GM18520 (cell line): ENCODE data around the gene RAD50.
A peak's percentile ranks its signal among the peaks of the same experiment; 100 is the strongest.
"Not testable (repeated sequence)": the region's sequence is repeated elsewhere in the genome, so short reads cannot be mapped to it uniquely, and the experiment has no call there.

Experiments used
- ATAC-seq: cut with Tn5 transposase; IDR thresholded peaks from one replicate; pipeline ENCODE4 v1.9.1; 2021; ENCODE audit not compliant: unreplicated experiment

RAD50 gene

DNA sequence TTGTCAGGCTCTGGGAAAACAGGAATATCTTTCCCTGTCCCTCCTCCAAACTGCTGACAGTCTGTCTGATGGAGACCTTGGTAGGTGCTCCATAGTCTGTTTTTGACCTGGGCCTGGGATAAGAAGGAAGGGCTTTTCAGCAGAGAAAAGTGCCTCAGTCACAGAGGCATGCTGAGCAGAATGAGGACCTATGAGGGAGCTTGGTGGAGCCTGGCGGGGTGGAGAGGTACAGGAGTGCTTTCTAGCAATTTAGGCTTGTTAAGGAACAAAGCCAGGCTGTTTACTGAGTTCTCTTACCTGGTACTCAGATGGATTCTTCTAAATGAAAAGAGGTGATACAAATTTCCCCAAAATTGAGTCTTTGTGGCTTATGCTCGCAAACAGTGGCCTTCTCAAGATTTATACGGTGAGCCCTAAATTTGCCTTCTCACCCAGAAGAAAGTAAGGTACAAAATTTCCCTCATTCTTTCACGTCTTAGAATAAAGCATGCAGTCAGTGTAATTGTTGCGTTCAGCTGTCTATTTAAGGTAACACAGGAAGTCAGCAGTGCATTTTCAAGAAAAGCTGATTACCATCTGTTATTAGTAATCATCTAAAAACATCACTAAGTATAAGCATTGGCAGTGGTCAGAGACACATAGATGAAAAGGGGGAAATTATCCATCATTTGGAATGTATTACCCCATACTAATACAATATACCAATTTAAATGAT, 72.6 kb downstream of the RAD50 start:
- peak; percentile 70 for ATAC-seq

DNA sequence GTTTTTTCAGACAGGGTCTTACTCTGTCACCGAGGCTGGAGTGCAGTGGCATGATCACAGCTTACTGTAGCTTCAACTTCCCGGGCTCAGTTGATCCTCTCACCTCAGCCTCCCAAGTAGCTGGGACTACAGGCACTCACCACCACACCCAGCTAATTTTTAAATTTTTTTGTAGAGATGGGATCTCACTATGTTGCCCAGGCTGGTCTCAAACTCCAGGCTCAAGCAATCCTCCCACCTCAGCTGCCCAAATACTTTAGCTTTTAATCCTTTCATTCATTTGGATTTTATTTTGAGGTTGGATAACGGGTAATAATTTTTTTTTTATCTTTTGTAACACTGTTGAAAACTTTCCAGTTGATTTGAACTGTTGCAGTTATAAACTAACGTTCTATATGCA, 76.8 kb downstream of the RAD50 start:
- ATAC-seq = not testable (repeated sequence)

GRCh38 chr5:132635873-132636272, 79.1 kb downstream of the RAD50 start:
- peak; percentile 71 for ATAC-seq

DNA sequence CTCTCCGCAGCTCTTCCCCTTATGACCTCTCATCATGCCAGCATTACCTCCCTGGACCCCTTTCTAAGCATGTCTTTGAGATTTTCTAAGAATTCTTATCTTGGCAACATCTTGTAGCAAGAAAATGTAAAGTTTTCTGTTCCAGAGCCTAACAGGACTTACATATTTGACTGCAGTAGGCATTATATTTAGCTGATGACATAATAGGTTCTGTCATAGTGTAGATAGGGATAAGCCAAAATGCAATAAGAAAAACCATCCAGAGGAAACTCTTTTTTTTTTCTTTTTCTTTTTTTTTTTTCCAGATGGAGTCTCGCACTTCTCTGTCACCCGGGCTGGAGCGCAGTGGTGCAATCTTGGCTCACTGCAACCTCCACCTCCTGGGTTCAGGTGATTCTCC, 80.5 kb downstream of the RAD50 start:
- no peak for ATAC-seq

DNA sequence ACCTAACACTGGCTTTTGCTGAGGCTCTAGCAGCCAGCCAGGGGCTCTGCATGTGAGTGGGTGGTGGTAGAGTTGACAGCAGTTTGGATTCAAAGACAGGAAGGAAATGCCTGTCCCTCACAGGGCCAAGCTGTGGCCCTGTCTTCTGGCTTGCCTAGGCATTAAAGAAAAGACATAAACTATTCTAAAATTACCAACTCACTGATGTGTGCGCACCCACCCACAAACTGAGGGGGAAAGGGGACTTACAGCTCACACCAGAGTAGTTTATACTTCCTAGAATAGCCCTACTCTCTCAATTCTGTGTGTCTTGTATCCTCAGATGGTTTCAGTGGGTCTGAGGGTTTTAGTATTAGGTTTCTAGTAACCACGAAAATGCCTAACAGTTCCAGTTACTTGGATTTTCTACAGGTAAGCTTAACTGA, 82.9 kb downstream of the RAD50 start:
- ATAC-seq = no peak

DNA sequence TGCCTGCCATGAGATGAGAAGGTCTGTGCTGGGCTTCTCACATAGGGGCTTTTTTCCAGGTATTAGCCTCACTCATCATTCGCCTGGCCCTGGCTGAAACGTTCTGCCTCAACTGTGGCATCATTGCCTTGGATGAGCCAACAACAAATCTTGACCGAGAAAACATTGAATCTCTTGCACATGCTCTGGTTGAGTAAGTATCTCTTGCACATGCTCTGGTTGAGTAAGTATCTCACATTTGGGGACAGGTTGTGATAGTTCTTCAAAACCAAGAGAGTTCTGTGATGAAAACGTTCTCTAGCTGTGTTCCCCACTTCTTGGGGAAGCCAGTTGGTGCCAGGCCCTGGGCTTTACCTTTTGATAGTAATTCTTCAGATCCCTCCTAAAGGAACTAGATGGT, 83.8 kb downstream of the RAD50 start:
- no peak for ATAC-seq

DNA sequence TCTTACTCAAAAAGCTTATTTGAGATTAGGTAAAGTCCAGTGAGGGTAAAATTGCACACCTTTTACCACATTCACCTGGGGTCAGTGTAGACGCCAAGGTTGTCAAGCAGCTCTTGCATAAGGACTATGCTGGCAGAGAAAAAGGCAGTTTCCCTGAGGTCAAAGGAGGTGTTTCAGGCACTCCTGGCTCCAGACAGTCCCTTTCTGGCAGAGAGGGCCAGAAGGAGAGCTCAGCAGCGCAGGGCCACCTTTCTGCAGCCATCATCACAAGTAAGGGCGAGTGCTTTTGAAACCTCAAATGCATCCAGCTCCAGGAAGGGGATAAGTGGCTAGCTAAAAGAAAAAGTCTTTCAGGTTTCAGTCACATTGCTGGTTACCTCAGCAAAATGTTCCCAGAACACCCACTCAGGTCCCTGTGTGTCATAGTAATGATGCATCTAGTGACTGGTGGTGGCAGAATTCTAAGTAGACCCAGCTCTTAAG, 84.5 kb downstream of the RAD50 start:
- ATAC-seq = no peak

DNA sequence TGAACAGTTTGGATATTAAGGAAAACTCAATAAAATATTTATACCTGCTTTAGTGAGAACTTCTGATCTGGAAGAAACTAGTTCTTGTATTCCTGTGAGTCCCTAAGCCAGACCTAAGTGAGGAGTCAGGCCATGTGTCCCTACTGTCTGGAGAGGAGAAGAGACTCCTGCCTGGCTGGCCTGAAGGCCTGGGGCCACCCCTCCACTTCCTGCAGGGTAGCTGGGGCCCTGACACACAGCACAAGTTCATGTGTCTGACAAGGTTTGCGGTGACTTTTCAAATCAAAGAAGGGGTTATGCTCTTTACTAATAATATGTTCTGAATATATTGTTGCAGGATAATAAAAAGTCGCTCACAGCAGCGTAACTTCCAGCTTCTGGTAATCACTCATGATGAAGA, 85.1 kb downstream of the RAD50 start:
- no peak for ATAC-seq

DNA sequence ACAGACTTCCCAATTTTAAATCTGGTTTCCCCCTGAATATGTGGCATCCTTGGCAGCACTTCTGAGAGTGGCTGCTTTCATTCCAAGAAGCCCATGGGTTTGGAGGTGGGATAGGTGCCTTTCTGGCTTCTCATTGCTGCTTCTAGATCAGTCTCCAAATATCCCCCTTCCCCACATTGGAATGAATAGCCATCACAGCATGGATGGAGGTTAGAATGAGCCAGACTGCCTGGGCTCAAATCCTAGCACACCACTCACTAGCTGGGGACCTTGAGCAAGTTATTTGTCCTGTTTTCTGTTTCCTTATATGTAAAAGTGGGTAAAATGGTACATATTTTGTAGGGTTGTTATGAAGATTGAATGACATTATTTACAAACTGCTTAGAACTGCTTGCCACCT, 87.4 kb downstream of the RAD50 start:
- no peak for ATAC-seq

GRCh38 chr5:132646583-132647266, 89.9 kb downstream of the RAD50 start:
- ATAC-seq = no peak

- ATAC-seq = no peak
These were observed 90.7 kb downstream of the RAD50 start for GRCh38 chr5:132647473-132647872.

- ATAC-seq = no peak
These were observed 91.6 kb downstream of the RAD50 start for GRCh38 chr5:132648355-132648754.

DNA sequence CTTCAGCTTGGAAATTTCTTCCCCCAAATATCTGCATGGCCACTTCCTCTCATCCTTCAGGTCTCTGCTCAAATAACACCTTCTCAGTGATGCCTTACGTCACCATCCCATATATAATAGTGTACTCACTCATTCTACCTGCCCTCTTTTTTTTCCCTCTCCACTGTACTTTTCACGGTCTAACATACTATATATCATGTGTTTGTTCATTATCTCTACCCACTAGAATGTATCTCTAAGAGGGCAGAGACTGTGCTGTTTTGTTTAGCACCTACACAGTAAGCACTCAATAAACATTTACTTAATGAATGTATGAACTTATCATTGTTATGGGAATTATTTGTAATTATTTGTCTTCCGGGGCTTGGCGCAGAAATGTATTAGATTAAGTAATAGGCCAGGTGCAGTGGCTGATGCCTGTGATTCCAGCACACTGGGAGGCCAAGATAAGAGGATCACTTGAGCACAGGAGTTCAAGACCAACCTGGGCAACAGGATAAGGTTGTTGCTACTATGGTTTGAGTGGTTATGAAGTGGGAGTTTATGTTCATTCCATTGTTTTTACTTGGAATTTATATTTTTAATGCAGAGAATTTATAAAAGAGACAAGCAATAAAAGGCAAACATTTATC, 95.2 kb downstream of the RAD50 start:
- no peak for ATAC-seq

- no peak for ATAC-seq
These were observed 96.9 kb downstream of the RAD50 start for GRCh38 chr5:132653716-132654115.

DNA sequence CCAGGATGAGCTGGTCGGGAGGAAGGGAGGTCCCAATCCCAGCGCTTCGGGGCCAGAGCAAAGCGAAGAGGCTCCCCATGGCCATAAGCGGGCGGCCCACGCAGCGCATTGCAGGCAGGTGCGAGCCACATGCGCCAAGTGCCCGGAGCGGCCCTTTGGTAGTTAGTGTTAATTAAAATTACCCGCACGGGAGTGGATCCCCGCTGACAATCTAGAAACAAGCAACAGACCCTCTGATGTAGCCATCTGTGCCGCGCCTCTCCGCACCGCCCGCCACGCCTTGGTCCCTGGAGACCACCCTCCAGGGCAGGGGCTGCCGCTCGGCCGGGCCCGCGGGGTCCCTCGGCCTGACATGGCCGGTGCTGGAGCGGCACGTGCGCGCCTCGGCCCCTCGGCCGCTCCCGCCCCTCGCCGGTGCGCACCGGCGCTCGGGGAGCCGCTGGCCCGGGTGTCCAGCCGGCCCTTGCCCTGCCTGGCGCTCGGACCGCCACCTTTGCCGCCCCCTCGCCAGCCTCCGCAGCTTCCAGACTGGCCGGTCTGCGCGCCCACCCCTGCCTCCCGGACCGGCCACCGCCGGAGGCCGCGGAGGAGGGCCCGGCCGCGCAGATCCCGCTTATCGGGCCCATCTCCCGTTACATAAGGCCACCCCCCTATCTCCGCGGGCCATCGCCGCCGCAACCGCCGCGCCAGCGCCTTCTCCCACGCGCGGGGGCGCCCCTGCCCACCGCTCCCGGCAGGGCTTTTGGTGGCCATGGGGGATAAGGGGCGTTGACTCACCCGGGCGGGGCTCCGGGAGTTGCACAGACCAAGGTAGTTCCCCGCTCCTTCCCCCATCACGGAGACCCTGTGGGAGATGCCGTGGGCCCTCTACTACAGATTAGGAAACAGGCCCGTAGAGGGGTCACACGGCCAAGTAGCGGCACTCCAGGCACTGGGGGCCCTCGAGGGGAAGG, 99.3 kb downstream of the RAD50 start:
- ATAC-seq = no peak

GRCh38 chr5:132656774-132657355, 100.1 kb downstream of the RAD50 start:
- ATAC-seq = no peak

DNA sequence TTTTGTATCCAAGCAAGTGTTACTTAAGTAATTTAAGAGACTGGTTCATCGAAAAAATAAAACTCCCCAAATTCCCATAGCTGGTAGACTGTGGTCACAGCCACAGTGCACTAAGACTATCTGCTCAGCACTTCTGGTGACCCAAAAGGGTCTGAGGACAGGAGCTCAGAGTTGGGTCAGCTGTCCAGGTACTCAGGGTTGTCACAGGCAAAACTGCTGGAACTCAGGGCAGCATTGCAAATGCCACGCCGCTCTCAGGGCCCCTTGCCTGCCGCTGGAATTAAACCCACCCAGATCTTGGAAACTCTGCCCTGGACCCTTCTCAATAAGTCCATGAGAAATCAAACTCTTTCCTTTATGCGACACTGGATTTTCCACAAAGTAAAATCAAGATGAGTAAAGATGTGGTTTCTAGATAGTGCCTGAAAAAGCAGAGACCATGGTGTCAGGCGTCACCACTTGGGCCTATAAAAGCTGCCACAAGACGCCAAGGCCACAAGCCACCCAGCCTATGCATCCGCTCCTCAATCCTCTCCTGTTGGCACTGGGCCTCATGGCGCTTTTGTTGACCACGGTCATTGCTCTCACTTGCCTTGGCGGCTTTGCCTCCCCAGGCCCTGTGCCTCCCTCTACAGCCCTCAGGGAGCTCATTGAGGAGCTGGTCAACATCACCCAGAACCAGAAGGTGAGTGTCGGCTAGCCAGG, 101.1 kb downstream of the RAD50 start, which contains the start of gene IL13:
TSS of gene IL13 (plus strand) at position 498 of the 705 bp plus-strand sequence. CDS start at position 512, 14 bp downstream.
- ATAC-seq = no peak

DNA sequence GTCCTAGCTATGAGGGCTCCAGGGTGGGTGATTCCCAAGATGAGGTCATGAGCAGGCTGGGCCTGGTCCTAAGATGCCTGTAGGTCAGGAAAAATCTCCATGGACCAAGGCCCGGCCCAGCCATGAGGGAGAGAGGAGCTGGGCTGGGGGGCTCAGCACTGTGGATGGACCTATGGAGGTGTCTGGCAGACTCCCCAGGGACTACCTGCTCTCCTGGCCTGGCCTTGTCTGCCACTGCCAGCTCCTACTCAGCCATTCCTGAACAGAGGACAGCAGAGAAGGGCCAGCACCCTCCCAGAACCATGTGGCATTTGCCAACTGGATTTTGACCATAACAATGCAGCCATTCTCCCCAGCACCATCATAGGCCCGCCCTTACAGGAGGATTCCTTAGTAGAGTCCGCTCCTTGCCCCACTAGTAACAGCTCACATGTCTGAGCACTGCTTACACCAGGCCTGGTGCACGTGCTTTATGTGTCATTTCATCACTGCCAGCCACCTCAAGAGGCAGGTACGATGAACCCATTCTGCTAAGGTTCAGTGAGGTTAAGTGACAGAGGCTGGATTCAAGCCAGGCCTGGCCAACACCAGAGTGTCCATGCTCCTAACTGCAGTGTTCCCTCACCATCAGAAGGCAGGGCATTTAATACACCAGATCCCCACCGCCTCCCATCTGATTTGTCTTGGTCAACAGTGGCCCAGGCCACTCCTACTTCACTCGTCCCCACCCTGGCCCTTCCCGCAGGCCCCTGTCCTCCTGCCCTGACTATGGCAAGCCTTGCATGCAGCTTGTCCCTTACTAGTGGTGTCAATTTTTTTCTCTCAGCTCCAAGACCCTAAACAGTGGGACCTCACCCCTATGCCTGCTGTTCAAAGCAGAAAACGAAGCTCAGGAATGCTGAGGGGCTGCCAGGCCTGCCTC, 101.9 kb downstream of the RAD50 start:
- no peak for ATAC-seq
